HL-60/S4 treated with phorbol 12-myristate 13-acetate at 8.2 ng/mL for 4 days and 3 days (cell line): ENCODE results near the gene FOXL3.
"Not testable (repeated sequence)": the region's sequence is repeated elsewhere in the genome, so short reads cannot be mapped to it uniquely, and the experiment has no call there.

Experiments
- in situ Hi-C: fragments of 300-500 bp; cut with MboI; formaldehyde crosslinking; loops from 2 replicates; pipeline ENCODE4 v1.15.0; 2022; ENCODE audit warnings: low sequenced_read_pairs

FOXL3 gene

GRCh38 chr7:335358-336148 lies 45.6 kb downstream of the FOXL3 start:
- in situ Hi-C loops, result no loop called here

DNA sequence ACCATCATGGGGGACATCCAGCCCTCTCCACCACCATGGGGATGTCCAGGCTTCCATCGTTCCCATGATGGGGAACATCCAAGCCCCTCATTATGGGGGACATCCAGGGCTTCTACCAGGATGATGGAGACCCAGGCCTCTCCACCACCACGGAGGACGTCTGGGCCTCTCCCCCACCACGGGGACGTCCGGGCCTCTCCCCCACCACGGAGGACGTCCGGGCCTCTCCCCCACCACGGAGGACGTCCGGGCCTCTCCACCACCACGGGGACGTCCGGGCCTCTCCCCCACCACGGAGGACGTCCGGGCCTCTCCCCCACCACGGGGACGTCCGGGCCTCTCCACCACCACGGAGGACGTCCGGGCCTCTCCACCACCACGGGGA lies 46.2 kb downstream of the FOXL3 start:
- in situ Hi-C loops, result not testable (repeated sequence)

DNA sequence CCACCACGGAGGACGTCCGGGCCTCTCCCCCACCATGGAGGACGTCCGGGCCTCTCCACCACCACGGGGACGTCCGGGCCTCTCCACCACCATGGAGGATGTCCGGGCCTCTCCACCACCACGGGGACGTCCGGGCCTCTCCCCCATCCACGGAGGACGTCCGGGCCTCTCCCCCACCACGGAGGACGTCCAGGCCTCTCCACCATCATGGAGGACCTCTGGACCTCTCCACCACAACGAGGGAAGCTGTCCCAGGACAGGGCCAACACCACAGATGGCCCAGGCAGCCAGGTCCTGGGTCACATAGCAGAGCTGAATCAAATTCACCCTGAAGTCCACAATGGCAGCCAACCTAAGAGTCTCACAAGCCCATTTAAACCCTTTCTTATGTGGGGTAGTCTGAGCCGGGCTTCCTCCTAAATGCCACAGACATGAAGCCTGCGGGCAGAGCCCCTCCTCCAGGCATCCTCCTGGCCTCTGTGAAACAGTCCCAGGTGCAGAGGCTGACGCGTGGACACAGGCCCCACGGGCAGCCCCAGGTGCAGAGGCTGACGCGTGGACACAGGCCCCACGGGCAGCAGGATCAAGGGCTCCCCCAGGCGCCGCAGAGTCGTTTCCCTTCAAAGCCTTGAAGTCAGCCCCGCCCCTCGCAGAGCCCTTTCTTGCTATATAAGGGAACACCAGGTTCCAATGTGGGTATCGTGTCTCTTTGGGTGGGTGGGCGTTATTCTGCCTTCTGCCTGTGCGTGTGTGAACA lies 47.0 kb downstream of the FOXL3 start:
- in situ Hi-C loops, result no loop called here

- in situ Hi-C loops, result no loop called here
Observed at GRCh38 chr7:337567-337951, 47.6 kb downstream of the FOXL3 start.

DNA sequence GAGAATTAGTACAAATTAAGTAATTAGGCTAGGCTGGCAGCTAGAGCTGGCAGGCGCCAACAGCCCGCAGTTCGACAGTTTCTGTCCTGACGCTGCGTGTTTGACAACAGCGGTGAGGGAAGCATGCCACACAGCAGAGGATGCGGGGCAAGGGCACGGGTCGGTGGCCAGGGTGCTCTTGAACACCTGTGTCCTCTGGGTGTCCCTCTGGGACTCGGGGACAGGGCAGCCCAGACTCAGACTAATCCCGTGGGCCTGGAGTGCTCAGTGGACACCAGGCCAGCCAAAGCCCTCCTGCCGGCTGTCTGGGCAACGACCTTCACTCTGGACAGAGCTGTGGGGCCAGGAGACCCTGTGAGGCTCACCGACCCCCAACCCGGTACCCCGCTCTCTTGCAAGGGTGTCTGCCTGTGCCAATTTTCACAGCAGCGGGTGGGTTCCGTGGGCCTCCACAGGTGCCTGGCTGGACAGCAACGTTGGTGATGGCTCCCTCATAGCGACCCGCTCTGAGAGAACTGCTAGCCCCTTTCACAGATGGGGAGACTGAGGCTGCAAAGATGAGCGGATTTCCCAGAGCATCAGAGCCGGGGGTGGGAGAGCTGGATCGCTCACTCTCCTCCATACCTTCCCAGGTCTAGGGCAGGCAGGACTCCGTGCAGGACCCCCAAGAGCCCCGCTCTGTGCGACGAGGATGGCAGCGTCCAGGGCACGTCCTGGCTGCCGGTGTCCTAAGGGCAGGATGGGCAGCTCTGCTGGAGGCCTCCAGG lies 48.5 kb downstream of the FOXL3 start:
- in situ Hi-C loops, result no loop called here

DNA sequence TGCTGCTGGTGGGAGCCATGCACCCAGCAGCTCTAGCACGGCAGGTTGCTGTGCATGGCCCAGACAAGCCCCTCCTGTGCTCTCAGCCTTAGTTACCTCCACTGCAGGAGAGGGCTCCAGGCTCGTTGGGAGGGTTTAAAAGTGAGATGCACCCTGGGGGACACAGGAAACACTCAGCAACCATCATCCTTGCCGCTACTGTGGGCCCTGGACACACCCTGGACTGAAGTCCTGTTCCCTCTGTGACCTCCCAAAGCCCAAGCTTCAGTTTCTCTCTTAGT lies 49.0 kb downstream of the FOXL3 start:
- in situ Hi-C loops, result no loop called here

DNA sequence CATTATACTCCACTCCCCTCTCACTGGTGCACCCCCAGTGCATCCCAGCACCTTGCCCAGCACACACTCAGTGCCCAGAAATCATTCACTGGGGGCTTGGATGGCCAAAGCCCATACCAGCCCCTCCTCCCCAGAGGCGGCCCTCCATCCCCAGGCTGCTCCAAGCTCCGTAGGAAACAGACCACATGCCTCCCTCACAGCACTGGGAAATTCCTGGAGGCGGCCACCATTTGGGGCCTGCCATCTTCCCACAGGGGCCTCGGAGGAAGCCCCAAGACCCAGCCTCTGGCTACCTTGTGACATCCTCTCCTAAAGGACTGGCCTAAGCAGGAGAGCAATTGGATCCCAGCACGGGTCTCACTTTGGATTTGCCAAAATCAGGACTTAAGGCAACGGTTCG lies 49.7 kb downstream of the FOXL3 start:
- in situ Hi-C loops, result no loop called here

- in situ Hi-C loops, result no loop called here
Observed at GRCh38 chr7:340200-340937, 50.4 kb downstream of the FOXL3 start.
